Hematopoietic multipotent progenitor cell treated with erythropoietin and hydrocortisone succinate and interleukin-3 and kit ligand, for 15 days (in vitro differentiated cells): ENCODE measurements around the gene VIL1.

Experiments used
- DNase-seq: peaks from one replicate; pipeline ENCODE4 v3.0.0-alpha.2; 2015; ENCODE audit warnings: low spot score

Gene VIL1

GRCh38 chr2:218406209-218406948 lies 12.5 kb upstream of the VIL1 start:
- DNase-seq = peak; percentile 95

GRCh38 chr2:218406949-218407618 lies 11.8 kb upstream of the VIL1 start:
- DNase-seq = peak; percentile 85

GRCh38 chr2:218407717-218408116 lies 11.2 kb upstream of the VIL1 start:
- DNase-seq = no peak

GRCh38 chr2:218418321-218418716 lies 604 bp upstream of the VIL1 start:
- DNase-seq = no peak

- no peak for DNase-seq
Observed at GRCh38 chr2:218419630-218420216, 800 bp downstream of the VIL1 start.

- no peak for DNase-seq
Observed at GRCh38 chr2:218421027-218421426, 2.1 kb downstream of the VIL1 start.

- peak; percentile 89 for DNase-seq
Observed at GRCh38 chr2:218422403-218423086, 3.6 kb downstream of the VIL1 start.

GRCh38 chr2:218423584-218423983 lies 4.7 kb downstream of the VIL1 start:
- DNase-seq = no peak

GRCh38 chr2:218425531-218425930 lies 6.6 kb downstream of the VIL1 start:
- DNase-seq = no peak

GRCh38 chr2:218427741-218428140 lies 8.8 kb downstream of the VIL1 start:
- no peak for DNase-seq

- no peak for DNase-seq
Observed at GRCh38 chr2:218428846-218429558, 10.1 kb downstream of the VIL1 start.

GRCh38 chr2:218429911-218430692 lies 11.2 kb downstream of the VIL1 start:
- DNase-seq = peak; percentile 59

- no peak for DNase-seq
Observed at GRCh38 chr2:218430721-218431120, 11.8 kb downstream of the VIL1 start.

GRCh38 chr2:218431878-218432277 lies 13.0 kb downstream of the VIL1 start:
- DNase-seq = no peak

GRCh38 chr2:218432676-218433365 lies 13.9 kb downstream of the VIL1 start:
- no peak for DNase-seq

- DNase-seq = no peak
Observed at GRCh38 chr2:218434456-218434855, 15.5 kb downstream of the VIL1 start.

- DNase-seq = no peak
Observed at GRCh38 chr2:218435003-218435982, 16.4 kb downstream of the VIL1 start.

GRCh38 chr2:218436992-218437391 lies 18.1 kb downstream of the VIL1 start:
- DNase-seq = no peak

- DNase-seq = no peak
Observed at GRCh38 chr2:218437969-218438368, 19.0 kb downstream of the VIL1 start.
